Neural progenitor cell (in vitro differentiated cells): ENCODE data around the gene KCMF1.

Source experiments
- EZH2 ChIP-seq: fragments of 200-600 bp; sonication (generic); IDR thresholded peaks from 2 replicates; pipeline ENCODE4 v1.6.1; 2017; ENCODE audit warnings: antibody characterized with exemption, mild to moderate bottlenecking, moderate library complexity
- EZH2phosphoT487 ChIP-seq: fragments of 200-600 bp; sonication (generic); IDR thresholded peaks from 2 replicates; pipeline ENCODE4 v1.6.1; 2017; ENCODE audit warnings: antibody characterized with exemption
- TF ChIP-seq, protein P1 (sequence below): fragments of 200-600 bp; sonication (generic); IDR thresholded peaks from 2 replicates; pipeline ENCODE4 v1.5.1; 2017; ENCODE audit warnings: antibody characterized with exemption, mild to moderate bottlenecking

DNA sequence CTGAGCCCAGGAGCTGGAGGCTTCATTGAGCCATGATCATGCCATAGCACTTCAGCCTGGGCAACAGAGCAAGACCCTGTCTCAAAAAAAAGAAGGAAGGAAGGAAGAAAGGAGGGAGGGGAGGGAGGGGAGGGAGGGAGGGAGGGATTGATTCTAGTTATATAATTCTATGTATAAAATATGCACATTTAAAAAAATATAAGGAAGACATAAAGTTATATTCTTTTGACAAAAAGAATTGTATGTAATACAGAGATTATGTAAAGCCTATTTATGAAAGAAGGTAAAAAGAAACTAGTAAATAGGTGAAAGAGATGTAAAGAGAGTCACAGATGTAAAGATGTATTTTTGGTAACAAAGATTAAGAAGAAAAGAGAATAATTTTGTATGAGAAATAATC is 48.0 kb upstream of the KCMF1 start:
- TF ChIP-seq EZH2phosphoT487 (no peak), EZH2 (no peak)
- TF ChIP-seq, protein P1, sequence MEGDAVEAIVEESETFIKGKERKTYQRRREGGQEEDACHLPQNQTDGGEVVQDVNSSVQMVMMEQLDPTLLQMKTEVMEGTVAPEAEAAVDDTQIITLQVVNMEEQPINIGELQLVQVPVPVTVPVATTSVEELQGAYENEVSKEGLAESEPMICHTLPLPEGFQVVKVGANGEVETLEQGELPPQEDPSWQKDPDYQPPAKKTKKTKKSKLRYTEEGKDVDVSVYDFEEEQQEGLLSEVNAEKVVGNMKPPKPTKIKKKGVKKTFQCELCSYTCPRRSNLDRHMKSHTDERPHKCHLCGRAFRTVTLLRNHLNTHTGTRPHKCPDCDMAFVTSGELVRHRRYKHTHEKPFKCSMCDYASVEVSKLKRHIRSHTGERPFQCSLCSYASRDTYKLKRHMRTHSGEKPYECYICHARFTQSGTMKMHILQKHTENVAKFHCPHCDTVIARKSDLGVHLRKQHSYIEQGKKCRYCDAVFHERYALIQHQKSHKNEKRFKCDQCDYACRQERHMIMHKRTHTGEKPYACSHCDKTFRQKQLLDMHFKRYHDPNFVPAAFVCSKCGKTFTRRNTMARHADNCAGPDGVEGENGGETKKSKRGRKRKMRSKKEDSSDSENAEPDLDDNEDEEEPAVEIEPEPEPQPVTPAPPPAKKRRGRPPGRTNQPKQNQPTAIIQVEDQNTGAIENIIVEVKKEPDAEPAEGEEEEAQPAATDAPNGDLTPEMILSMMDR = no peak
